ENCODE results near the gene RPS13. TPM values are rescaled to one million over a fixed set of nuclear protein-coding genes. Genes with fewer than 3 reads are reported as not detected.

Gene RPS13
- total and polyA plus RNA-seq, 9 of the 15 experiments (the other 6 are each of a cell fraction or from before 2014, with no cell fraction given) = 1,267 to 3,714 (median 1,762) TPM

DNA sequence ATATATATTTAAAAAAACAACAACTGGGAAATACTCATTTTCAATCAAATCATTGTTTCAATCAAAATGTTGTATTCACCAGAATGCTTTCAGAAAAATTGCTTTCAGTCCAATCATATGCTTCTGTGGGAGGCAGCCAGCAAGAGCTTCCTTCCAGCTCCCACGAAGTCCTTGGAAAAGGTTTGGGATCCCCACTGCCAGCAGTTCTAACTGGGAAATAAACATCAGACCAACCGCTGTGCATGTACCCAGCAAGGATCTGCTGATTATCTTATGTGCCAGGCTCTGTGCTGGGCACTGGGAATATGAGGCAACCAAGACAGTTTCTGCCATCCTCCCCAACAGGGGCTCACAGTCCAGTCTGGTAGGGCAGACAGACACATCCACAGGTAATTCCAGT, 10.8 kb downstream of the RPS13 start:
- ChIA-PET POLR2A (interaction anchor here (0.6 to 2.3 kb wide), 3 partner anchors 9 to 535 kb away, joined by 3 to 8 read pairs (median 3); partner anchors contain the start of gene RPS13), CTCF (ENCODE audit: low intra/inter-chr PET ratio) (no interaction called here)
- DNase-seq (ENCODE audit: extremely low read depth in 1 of 4, low spot score in 3 of 4) (no peak), ATAC-seq (no peak), FAIRE-seq (no peak)
- Histone ChIP-seq H3K9me1 (ENCODE audit: control insufficient read depth, insufficient read depth, low read length) (no peaks in the 10 kb centered on the region), H3K4me2 (ENCODE audit: insufficient read depth, low read length) (no peak overlapping the region), H3K4me3 (no peak overlapping the region), H3K9me3 (replicated peaks; ENCODE audit: control insufficient read depth, insufficient read depth, low read depth, low read length) (0 out of 2 replicates have a peak, but pooled peaks cover 1% of the 10 kb centered on the region), H3K9ac (ENCODE audit: insufficient read depth in 1 of 2, low read depth in 2 of 2, low read length in 2 of 2) (no peak overlapping the region), H3K79me2 (ENCODE audit: control insufficient read depth, insufficient read depth, low read length) (no peaks in the 10 kb centered on the region), H3K4me1 (replicated peaks in 1 of 2; ENCODE audit: control insufficient read depth in 2 of 2, insufficient read depth in 2 of 2, low read length in 2 of 2) (no peaks in the 10 kb centered on the region), H4K20me1 (replicated peaks; ENCODE audit: control insufficient read depth, insufficient read depth, low read length) (no peaks in the 10 kb centered on the region), H3K27me3 (ENCODE audit: control insufficient read depth in 2 of 2, insufficient read depth in 2 of 2, low read length in 2 of 2) (no peaks in the 10 kb centered on the region), H2AFZ (ENCODE audit: low read depth, low read length) (no peak overlapping the region), H3K36me3 (ENCODE audit: control insufficient read depth, insufficient read depth, low read length) (no peaks in the 10 kb centered on the region), H3K27ac (ENCODE audit: extremely low read depth, low read depth, low read length) (no peak overlapping the region)
- in situ Hi-C loops (cut with MboI) (loop anchor here (5.0 to 10.0 kb wide), 2 partner anchors 119 to 282 kb away; no protein-coding TSS in a partner anchor), intact Hi-C loops (cut with micrococcal nuclease) (no loop called here)
- TF ChIP-seq, protein P1, sequence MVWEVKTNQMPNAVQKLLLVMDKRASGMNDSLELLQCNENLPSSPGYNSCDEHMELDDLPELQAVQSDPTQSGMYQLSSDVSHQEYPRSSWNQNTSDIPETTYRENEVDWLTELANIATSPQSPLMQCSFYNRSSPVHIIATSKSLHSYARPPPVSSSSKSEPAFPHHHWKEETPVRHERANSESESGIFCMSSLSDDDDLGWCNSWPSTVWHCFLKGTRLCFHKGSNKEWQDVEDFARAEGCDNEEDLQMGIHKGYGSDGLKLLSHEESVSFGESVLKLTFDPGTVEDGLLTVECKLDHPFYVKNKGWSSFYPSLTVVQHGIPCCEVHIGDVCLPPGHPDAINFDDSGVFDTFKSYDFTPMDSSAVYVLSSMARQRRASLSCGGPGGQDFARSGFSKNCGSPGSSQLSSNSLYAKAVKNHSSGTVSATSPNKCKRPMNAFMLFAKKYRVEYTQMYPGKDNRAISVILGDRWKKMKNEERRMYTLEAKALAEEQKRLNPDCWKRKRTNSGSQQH (CRISPR knock-in tag; IDR thresholded peaks at IDR 0.05) = no peak
- TF ChIP-seq HCFC1 (IDR thresholded peaks at IDR 0.05; ENCODE audit: low read depth, low read length) = no peak
- no peak for TF ChIP-seq ZFP1 (CRISPR knock-in tag; IDR thresholded peaks at IDR 0.05)
- no peak for TF ChIP-seq ZBTB1 (CRISPR knock-in tag; IDR thresholded peaks at IDR 0.05; ENCODE audit: borderline replicate concordance, low read depth)
- TF ChIP-seq ETS2 (tag; IDR thresholded peaks at IDR 0.05; ENCODE audit: borderline replicate concordance, poor library complexity, severe bottlenecking) = no peak
- TF ChIP-seq PML (IDR thresholded peaks at IDR 0.05; ENCODE audit: low read length) = no peak
- no peak for TF ChIP-seq MLX (CRISPR knock-in tag; conservative IDR thresholded peaks at IDR 0.05)
- no peak for TF ChIP-seq ZNF696 (CRISPR knock-in tag; conservative IDR thresholded peaks at IDR 0.05)
- no peak for TF ChIP-seq ZFP30 (CRISPR knock-in tag; IDR thresholded peaks at IDR 0.05; ENCODE audit: borderline replicate concordance)
- WGBS (ENCODE audit: insufficient coverage, low coverage, missing lambda C conversion rate) = 3% methylated on average over 2 of the region's 2 CpGs
- no TSS peak for BruUV-seq (replicated peaks)
